B cell (primary cell): Measurements from ENCODE around the gene KRT222. TPM values are rescaled to one million over a fixed set of nuclear protein-coding genes. Genes with fewer than 3 reads are reported as not detected.

Experiments used
- ATAC-seq: fragments of 200-7000 bp; cut with Tn5 transposase; one replicate; pipeline ENCODE4 v1.10.0; 2021; ENCODE audit warnings: low read depth, mild to moderate bottlenecking, moderate number of reproducible peaks, moderate library complexity
- CTCF ChIA-PET: fragments of 350-600 bp; sonication (Branson Sonifier 250); formaldehyde crosslinking; loops from one replicate; lab custom pipeline; 2021; ENCODE audit warnings: antibody characterized with exemption, inconsistent platforms; lab: Charles Lee
- POLR2A ChIA-PET: fragments of 350-600 bp; sonication (Branson Sonifier 250); formaldehyde crosslinking; loops from one replicate; lab custom pipeline; 2021; ENCODE audit warnings: antibody characterized with exemption; lab: Charles Lee
- DNase-seq: peaks from one replicate; pipeline ENCODE4 v3.0.0; 2013
- H2AFZ ChIP-seq: 2 replicates; pipeline ENCODE4 v1.6.1; 2012; ENCODE audit warnings: mild to moderate bottlenecking, low read depth, low read length; ENCODE audit not compliant: insufficient read depth, poor library complexity, severe bottlenecking
- H3K27ac ChIP-seq, 2 donors: 1 replicate in 1 of 2; 2 replicates in 1 of 2; pipeline ENCODE4 v1.5.1; 2012 to 2013; ENCODE audit warnings: low read length in 2 of 2, mild to moderate bottlenecking in 2 of 2, moderate library complexity in 1 of 2
- H3K27me3 ChIP-seq, 4 experiments: fragments of 200-600 bp in 1 of 4; sonication (generic) in 1 of 4; replicated peaks in 1 of 4; 1 replicate in 2 of 4; 2 replicates in 2 of 4; pipeline versions ENCODE4 v1.6.1 to v1.7.0; 2013 to 2016; ENCODE audit warnings: low read length in 3 of 4, mild to moderate bottlenecking in 2 of 4, mixed read lengths in 1 of 4, moderate library complexity in 1 of 4; ENCODE audit not compliant: insufficient read depth in 4 of 4, control insufficient read depth in 3 of 4; ENCODE audit errors: control extremely low read depth in 1 of 4
- H3K36me3 ChIP-seq, 2 experiments: replicated peaks in 1 of 2; 1 replicate in 1 of 2; 2 replicates in 1 of 2; pipeline versions ENCODE4 v1.6.1 to v1.7.1; 2013; ENCODE audit warnings: low read length in 1 of 2; ENCODE audit not compliant: insufficient read depth in 2 of 2, control insufficient read depth in 1 of 2; ENCODE audit errors: control extremely low read depth in 1 of 2, extremely low read depth in 1 of 2
- H3K4me1 ChIP-seq, 2 donors: fragments of 200-600 bp in 1 of 2; sonication (generic) in 1 of 2; 1 replicate in 1 of 2; 2 replicates in 1 of 2; pipeline versions ENCODE4 v1.5.1 to v1.6.1; 2013 to 2017; ENCODE audit warnings: low read length in 2 of 2; ENCODE audit not compliant: control insufficient read depth in 2 of 2, insufficient read depth in 2 of 2
- H3K4me2 ChIP-seq: replicated peaks from 2 replicates; pipeline ENCODE3; 2012; ENCODE audit warnings: mild to moderate bottlenecking, low read depth, low read length; ENCODE audit not compliant: poor library complexity, severe bottlenecking
- H3K4me3 ChIP-seq, 5 experiments: fragments of 200-600 bp in 1 of 5; sonication (generic) in 1 of 5; 1 replicate in 3 of 5; 2 replicates in 2 of 5; pipeline versions ENCODE4 v1.5.1 to v1.7.0; 2011 to 2016; ENCODE audit warnings: low read length in 4 of 5, mild to moderate bottlenecking in 4 of 5, low read depth in 2 of 5, control low read depth in 1 of 5, moderate library complexity in 1 of 5; ENCODE audit not compliant: insufficient read depth in 1 of 5; ENCODE audit errors: control extremely low read depth in 1 of 5, extremely low read depth in 1 of 5
- H3K79me2 ChIP-seq: fragments of 200-600 bp; sonication (generic); one replicate; pipeline ENCODE4 v1.6.0; 2016; ENCODE audit warnings: low read length; ENCODE audit not compliant: control insufficient read depth, insufficient read depth
- H3K9ac ChIP-seq: fragments of 200-600 bp; sonication (generic); 2 replicates; pipeline ENCODE4 v1.6.1; 2017; ENCODE audit warnings: mild to moderate bottlenecking, low read length, moderate library complexity
- H3K9me3 ChIP-seq, 3 donors: one replicate each; pipeline versions ENCODE4 v1.6.1 to v1.7.1; 2013; ENCODE audit warnings: low read length in 2 of 3; ENCODE audit not compliant: control insufficient read depth in 2 of 3, insufficient read depth in 1 of 3; ENCODE audit errors: control extremely low read depth in 1 of 3
- H4K20me1 ChIP-seq: 2 replicates; pipeline ENCODE4 v1.6.0; 2012; ENCODE audit warnings: mild to moderate bottlenecking, low read length; ENCODE audit not compliant: insufficient read depth, control insufficient read depth, poor library complexity, severe bottlenecking
- H3K27ac Mint-ChIP-seq: one replicate; pipeline ENCODE4 v1.8.0; 2021; ENCODE audit warnings: mixed read lengths
- H3K27me3 Mint-ChIP-seq: one replicate; pipeline ENCODE4 v1.8.0; 2021; ENCODE audit warnings: mixed read lengths
- H3K4me1 Mint-ChIP-seq: one replicate; pipeline ENCODE4 v1.8.0; 2021; ENCODE audit warnings: mixed read lengths
- H3K4me3 Mint-ChIP-seq: one replicate; pipeline ENCODE4 v1.8.0; 2021; ENCODE audit warnings: mixed read lengths
- H3K9me3 Mint-ChIP-seq: one replicate; pipeline ENCODE4 v1.8.0; 2022; ENCODE audit warnings: mixed read lengths; ENCODE audit not compliant: insufficient read depth
- CTCF ChIP-seq: fragments of 200-600 bp; IDR thresholded peaks from one replicate; pipeline ENCODE4 v1.8.0; 2022; ENCODE audit warnings: antibody characterized with exemption, mild to moderate bottlenecking
- EZH2 ChIP-seq: IDR thresholded peaks from 2 replicates; pipeline ENCODE4 v1.6.1; 2012; ENCODE audit warnings: borderline replicate concordance, low read depth, mild to moderate bottlenecking, moderate library complexity, low read length; ENCODE audit not compliant: insufficient read depth, poor library complexity, severe bottlenecking
- WGBS: methylation state at CpG from one replicate; pipeline ENCODE4 v1.1.5; 2013; ENCODE audit warnings: missing lambda C conversion rate; ENCODE audit not compliant: insufficient coverage; 5-methylcytosine and 5-hydroxymethylcytosine counted together
- intact Hi-C: fragments of 100-400 bp; cut with micrococcal nuclease; formaldehyde crosslinking; loops from one replicate; pipeline ENCODE4 v1.10.0; 2022
- polyA plus RNA-seq: library from polyadenylated mRNA; depleted of rRNA; stranded (reverse); fragments of >200 nt; gene quantifications from 2 replicates; pipeline ENCODE4 v1.2.3, GENCODE V29; 2012
- total RNA-seq, 2 donors: library from RNA; stranded (reverse); fragments of 120-200 nt in 1 of 2; gene quantifications; 1 replicate in 1 of 2; 2 replicates in 1 of 2; pipeline versions ENCODE4 v1.2.3 to v1.2.4, GENCODE V29; 2013 to 2022

The KRT222 gene
- total and polyA plus RNA-seq, 2 donors (not counting 1 experiment from before 2014, with no cell fraction given): not detected

- ChIA-PET CTCF (no interaction called here), POLR2A (no interaction called here)
- ATAC-seq (no peak), DNase-seq (no peak)
- H3K79me2 ChIP-seq: no peaks in the 10 kb centered on the region
- no peaks in the 10 kb centered on the region for H4K20me1 ChIP-seq
- H3K27me3 ChIP-seq: peaks cover 0 to 5% (median 4%) of the 10 kb centered on the region in 4 experiments
- H3K4me1 ChIP-seq: no peaks in the 10 kb centered on the region
- H3K36me3 ChIP-seq: no peaks in the 10 kb centered on the region
- H3K9me3 Mint-ChIP-seq: no peaks in the 10 kb centered on the region
- no peak within 1 kb of the TSS for H3K4me2 ChIP-seq
- peaks cover 58% of the 10 kb centered on the region for H3K27me3 Mint-ChIP-seq
- no peak within 1 kb of the TSS for H3K9ac ChIP-seq
- no peaks in the 10 kb centered on the region for H3K9me3 ChIP-seq
- no peak within 1 kb of the TSS for H3K27ac Mint-ChIP-seq
- no peak within 1 kb of the TSS for H3K27ac ChIP-seq
- H3K4me3 ChIP-seq: no peak within 1 kb of the TSS
- WGBS: 97% methylated on average over 5 of the region's 7 CpGs
- H2AFZ ChIP-seq: no peak within 1 kb of the TSS
- intact Hi-C loops: no loop called here
- TF ChIP-seq CTCF (no peak), EZH2 (no peak)
- H3K4me3 Mint-ChIP-seq: no peak within 1 kb of the TSS
- H3K4me1 Mint-ChIP-seq: no peaks in the 10 kb centered on the region
These were observed 38.7 kb upstream of the KRT222 start, which contains the start of gene KRT24 for GRCh38 chr17:40703652-40704051. Gene KRT24, minus strand, starts transcription at chr17:40703752. Its CDS starts 59 bp downstream, at chr17:40703693.

GRCh38 chr17:40702271-40702670 lies 37.3 kb upstream of the KRT222 start:
- H3K27ac Mint-ChIP-seq: no peak overlapping the region
- CTCF ChIA-PET: no interaction called here
- no peaks in the 10 kb centered on the region for H3K9me3 Mint-ChIP-seq
- TF ChIP-seq EZH2 (no peak), CTCF (no peak)
- no peak overlapping the region for H3K9ac ChIP-seq
- H3K36me3 ChIP-seq: no peaks in the 10 kb centered on the region
- H3K4me3 Mint-ChIP-seq: no peak overlapping the region
- DNase-seq (no peak), ATAC-seq (no peak)
- WGBS: no CpG with 5 or more reads among the region's 3 CpGs
- POLR2A ChIA-PET: interaction anchor here (0.6 kb wide), 1 partner anchor 27 kb away, joined by 3 read pairs; no protein-coding TSS in a partner anchor
- no peaks in the 10 kb centered on the region for H4K20me1 ChIP-seq
- H2AFZ ChIP-seq: no peak overlapping the region
- peaks cover 47% of the 10 kb centered on the region for H3K27me3 Mint-ChIP-seq
- no peaks in the 10 kb centered on the region for H3K4me1 ChIP-seq
- intact Hi-C loops: no loop called here
- H3K79me2 ChIP-seq: no peaks in the 10 kb centered on the region
- no peak overlapping the region for H3K27ac ChIP-seq
- no peaks in the 10 kb centered on the region for H3K9me3 ChIP-seq
- H3K4me3 ChIP-seq: no peak overlapping the region
- peaks cover 0 to 5% (median 4%) of the 10 kb centered on the region in 4 experiments for H3K27me3 ChIP-seq
- H3K4me1 Mint-ChIP-seq: no peaks in the 10 kb centered on the region
- no peak overlapping the region for H3K4me2 ChIP-seq
